Measurements from ENCODE around the gene GEN1. TPM values are rescaled to one million over a fixed set of nuclear protein-coding genes. Genes with fewer than 3 reads are reported as not detected.

The GEN1 gene
- polyA plus RNA-seq, 1 experiment, result 7.5 TPM

DNA sequence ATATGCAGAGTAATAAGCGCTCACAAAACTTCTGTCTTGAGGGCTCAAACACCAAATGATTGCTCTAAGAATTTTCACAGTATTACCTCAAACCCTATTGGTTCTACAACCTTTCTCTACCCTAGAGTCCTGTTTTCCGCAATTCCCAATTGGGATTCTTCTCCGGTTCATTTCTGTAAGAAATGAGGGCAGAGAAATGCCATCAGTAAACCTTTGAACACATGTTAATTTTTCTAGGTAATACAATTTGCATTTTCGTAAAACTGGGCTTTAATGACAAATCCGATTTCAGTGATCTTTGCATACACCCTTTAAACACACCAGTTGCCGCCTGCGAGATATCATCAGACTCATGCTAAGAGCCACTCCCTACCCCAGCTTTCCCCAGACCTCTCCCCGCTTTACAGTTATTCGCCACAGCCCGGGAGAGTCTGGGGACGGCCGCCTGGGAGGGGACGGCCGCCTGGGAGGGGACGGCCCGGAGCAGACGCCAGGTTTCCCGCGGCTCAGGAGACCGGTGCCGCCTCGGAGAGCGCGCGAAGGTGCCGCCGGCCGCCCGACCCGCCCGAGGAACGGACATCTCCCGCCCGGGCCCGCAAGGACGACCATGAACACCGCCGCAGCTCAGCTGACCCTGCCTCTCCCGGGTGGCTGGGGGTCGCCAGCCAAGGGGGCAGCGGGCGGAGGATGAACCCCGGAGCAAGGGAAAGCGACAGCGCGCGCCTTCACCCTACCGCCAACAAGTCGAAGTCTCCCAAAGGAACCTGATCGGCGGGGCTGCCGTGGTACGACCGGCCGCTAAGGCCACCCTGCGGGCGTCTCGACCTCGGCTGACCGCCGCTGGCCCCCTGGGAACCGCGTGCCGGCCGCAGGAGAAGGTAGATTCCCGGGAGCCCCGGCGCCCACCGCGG lies 791 bp upstream of the GEN1 start:
- no peaks in the 10 kb centered on the region for H3K27me3 ChIP-seq (ENCODE audit: control insufficient read depth, insufficient read depth, low read length)
- TF ChIP-seq, protein P1, sequence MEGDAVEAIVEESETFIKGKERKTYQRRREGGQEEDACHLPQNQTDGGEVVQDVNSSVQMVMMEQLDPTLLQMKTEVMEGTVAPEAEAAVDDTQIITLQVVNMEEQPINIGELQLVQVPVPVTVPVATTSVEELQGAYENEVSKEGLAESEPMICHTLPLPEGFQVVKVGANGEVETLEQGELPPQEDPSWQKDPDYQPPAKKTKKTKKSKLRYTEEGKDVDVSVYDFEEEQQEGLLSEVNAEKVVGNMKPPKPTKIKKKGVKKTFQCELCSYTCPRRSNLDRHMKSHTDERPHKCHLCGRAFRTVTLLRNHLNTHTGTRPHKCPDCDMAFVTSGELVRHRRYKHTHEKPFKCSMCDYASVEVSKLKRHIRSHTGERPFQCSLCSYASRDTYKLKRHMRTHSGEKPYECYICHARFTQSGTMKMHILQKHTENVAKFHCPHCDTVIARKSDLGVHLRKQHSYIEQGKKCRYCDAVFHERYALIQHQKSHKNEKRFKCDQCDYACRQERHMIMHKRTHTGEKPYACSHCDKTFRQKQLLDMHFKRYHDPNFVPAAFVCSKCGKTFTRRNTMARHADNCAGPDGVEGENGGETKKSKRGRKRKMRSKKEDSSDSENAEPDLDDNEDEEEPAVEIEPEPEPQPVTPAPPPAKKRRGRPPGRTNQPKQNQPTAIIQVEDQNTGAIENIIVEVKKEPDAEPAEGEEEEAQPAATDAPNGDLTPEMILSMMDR (IDR thresholded peaks at IDR 0.05; ENCODE audit: low read depth, low read length), result no peak
- H3K27ac ChIP-seq (ENCODE audit: low read depth, low read length), result peak overlapping the region; percentile 62
- ChIA-PET CTCF (interaction anchor here (0.6 to 1.9 kb wide), 2 partner anchors 34 to 230 kb away, joined by 3 to 7 read pairs; no protein-coding TSS in a partner anchor), POLR2A (interaction anchor here (0.6 to 0.9 kb wide), 3 partner anchors 74 to 452 kb away, joined by 5 to 6 read pairs (median 6); no protein-coding TSS in a partner anchor)
- no peak for DNase-seq (ENCODE audit: low read depth, low spot score)
- peaks cover 3% of the 10 kb centered on the region; the same call in 1 of the 2 replicates for H3K9me3 ChIP-seq (ENCODE audit: control insufficient read depth, insufficient read depth, low read length)
- H3K4me3 ChIP-seq (ENCODE audit: low read depth, low read length), result peak overlapping the region; percentile 92

DNA sequence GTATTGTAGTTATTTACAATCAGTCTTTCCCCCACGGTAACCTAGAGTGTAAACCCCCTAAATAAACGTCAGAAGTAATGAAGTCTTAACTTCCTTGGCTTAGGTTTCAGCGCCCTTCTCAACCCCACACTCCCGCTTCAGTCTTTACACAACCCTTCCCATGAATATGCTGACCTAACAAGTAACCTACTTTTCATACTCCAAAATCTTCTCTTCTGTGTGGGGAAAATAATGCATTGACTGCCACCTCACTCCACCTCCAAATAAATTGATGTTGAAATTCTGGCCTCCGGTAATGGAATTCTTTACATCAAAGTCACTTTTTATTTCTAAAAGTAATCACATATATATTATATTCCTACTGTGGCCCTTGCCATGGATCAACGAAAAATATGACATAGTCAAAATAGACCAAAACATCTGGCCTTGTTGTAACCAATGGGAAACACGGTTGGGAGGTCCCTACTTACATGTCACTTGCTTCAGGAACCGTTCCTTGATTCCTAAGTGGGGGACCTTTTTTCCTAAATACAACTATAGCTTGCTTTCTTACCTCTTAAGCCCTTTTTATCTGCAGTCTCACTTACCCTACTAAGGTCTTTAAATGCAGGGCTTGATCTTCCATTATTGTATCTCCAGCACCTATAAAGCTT lies 961 bp downstream of the GEN1 start:
- ChIA-PET POLR2A (interaction anchor here (0.6 to 1.1 kb wide), 3 partner anchors 13 to 56 kb away, joined by 3 to 5 read pairs (median 4); no protein-coding TSS in a partner anchor), CTCF (interaction anchor here (1.1 to 2.8 kb wide), 2 partner anchors 35 to 623 kb away, joined by 3 to 18 read pairs; no protein-coding TSS in a partner anchor)
- no peak for DNase-seq (ENCODE audit: low read depth, low spot score)
- peak overlapping the region; percentile 99 for H3K27ac ChIP-seq (ENCODE audit: low read depth, low read length)
- H3K9me3 ChIP-seq (ENCODE audit: control insufficient read depth, insufficient read depth, low read length), result peaks cover 3% of the 10 kb centered on the region; the same call in 1 of the 2 replicates
- TF ChIP-seq, protein P1 (IDR thresholded peaks at IDR 0.05; ENCODE audit: low read depth, low read length), result no peak
- H3K4me3 ChIP-seq (ENCODE audit: low read depth, low read length), result peak overlapping the region; percentile 92
- no peaks in the 10 kb centered on the region for H3K27me3 ChIP-seq (ENCODE audit: control insufficient read depth, insufficient read depth, low read length)

DNA sequence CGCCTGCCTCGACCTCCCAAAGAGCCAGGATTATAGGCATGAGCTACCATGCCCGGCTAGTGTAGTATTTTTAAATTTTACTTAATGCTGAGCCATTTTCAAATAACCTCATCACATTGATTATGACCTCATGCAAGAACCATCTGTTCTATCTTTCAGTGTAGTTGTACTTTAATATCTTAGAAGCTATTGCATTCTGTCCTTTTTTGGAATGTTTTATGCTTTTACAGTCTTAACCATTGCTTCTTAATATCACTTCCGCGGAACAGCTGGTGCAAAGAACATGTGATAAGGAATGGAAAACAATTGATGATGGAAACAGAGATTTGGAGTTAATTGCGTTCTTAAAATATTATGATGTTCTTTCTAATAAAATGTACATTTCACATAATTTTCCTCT lies 2.7 kb downstream of the GEN1 start:
- no peak for DNase-seq (ENCODE audit: low read depth, low spot score)
- H3K4me3 ChIP-seq (ENCODE audit: low read depth, low read length), result no peak overlapping the region
- CTCF ChIA-PET, result interaction anchor here (1.0 to 2.8 kb wide), 3 partner anchors 11 to 85 kb away, joined by 4 to 18 read pairs (median 5); no protein-coding TSS in a partner anchor
- peaks cover 3% of the 10 kb centered on the region; the same call in 1 of the 2 replicates for H3K9me3 ChIP-seq (ENCODE audit: control insufficient read depth, insufficient read depth, low read length)
- no peak overlapping the region for H3K27ac ChIP-seq (ENCODE audit: low read depth, low read length)
- POLR2A ChIA-PET, result no interaction called here
- TF ChIP-seq, protein P1 (IDR thresholded peaks at IDR 0.05; ENCODE audit: low read depth, low read length), result no peak
- no peaks in the 10 kb centered on the region for H3K27me3 ChIP-seq (ENCODE audit: control insufficient read depth, insufficient read depth, low read length)

DNA sequence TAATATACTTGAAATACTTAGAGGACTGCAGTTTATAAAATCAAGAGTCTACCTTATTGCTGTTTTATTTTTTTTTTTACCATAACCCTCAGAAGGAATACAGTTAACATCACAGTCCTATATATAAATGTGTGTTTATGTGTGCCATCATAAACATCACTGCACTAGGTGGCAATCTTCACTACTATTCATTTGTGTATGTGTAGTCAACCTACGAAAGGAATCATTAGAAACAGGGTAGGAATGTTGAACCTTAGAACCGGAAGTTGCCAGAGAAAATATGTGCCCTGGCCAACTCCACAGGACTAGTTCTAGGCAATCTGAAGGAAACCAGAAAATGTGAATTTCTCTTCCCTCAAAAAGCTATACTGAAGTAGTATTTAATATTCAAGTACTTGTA lies 3.4 kb downstream of the GEN1 start:
- Histone ChIP-seq H3K4me3 (ENCODE audit: low read depth, low read length) (no peak overlapping the region), H3K27ac (ENCODE audit: low read depth, low read length) (no peak overlapping the region), H3K9me3 (ENCODE audit: control insufficient read depth, insufficient read depth, low read length) (peaks cover 3% of the 10 kb centered on the region; the same call in 1 of the 2 replicates), H3K27me3 (ENCODE audit: control insufficient read depth, insufficient read depth, low read length) (no peaks in the 10 kb centered on the region)
- POLR2A ChIA-PET, result no interaction called here
- TF ChIP-seq, protein P1 (IDR thresholded peaks at IDR 0.05; ENCODE audit: low read depth, low read length), result no peak
- CTCF ChIA-PET, result interaction anchor here (0.6 to 2.8 kb wide), 4 partner anchors 10 to 86 kb away, joined by 4 to 18 read pairs (median 4); no protein-coding TSS in a partner anchor
- DNase-seq (ENCODE audit: low read depth, low spot score), result no peak
